WTC11 (cell line): Measurements from ENCODE around the gene GPER1.
"Not testable (repeated sequence)": the region's sequence is repeated elsewhere in the genome, so short reads cannot be mapped to it uniquely, and the experiment has no call there.

Experiments used
- ATF6 ChIP-seq: sonication (generic); formaldehyde crosslinking; IDR thresholded peaks from 2 replicates; pipeline ENCODE4 v1.8.1; 2023; ENCODE audit warnings: mild to moderate bottlenecking, missing genetic modification reagents
- CTCF ChIP-seq: fragments of 200-600 bp; IDR thresholded peaks from 2 replicates; pipeline ENCODE4 v1.8.0; 2022; ENCODE audit warnings: antibody characterized with exemption
- EMX1 ChIP-seq: fragments of 250-450 bp; sonication (Bioruptor Pico); IDR thresholded peaks from 2 replicates; pipeline ENCODE4 v1.8.0; 2021; ENCODE audit warnings: mild to moderate bottlenecking
- ETV6 ChIP-seq: sonication (generic); formaldehyde crosslinking; IDR thresholded peaks from 2 replicates; pipeline ENCODE4 v1.8.1; 2022; ENCODE audit warnings: mild to moderate bottlenecking, missing genetic modification reagents
- MAX ChIP-seq: sonication (generic); formaldehyde crosslinking; IDR thresholded peaks from 2 replicates; pipeline ENCODE4 v1.8.0; 2022; ENCODE audit warnings: mild to moderate bottlenecking, missing genetic modification reagents
- RORB ChIP-seq: fragments of 250-450 bp; sonication (Bioruptor Pico); IDR thresholded peaks from 2 replicates; pipeline ENCODE4 v1.9.0; 2021; ENCODE audit warnings: mild to moderate bottlenecking
- TEAD1 ChIP-seq: sonication (generic); formaldehyde crosslinking; IDR thresholded peaks from 2 replicates; pipeline ENCODE4 v1.8.0; 2022; ENCODE audit warnings: mild to moderate bottlenecking, missing genetic modification reagents
- ZNF121 ChIP-seq: sonication (generic); formaldehyde crosslinking; IDR thresholded peaks from 2 replicates; pipeline ENCODE4 v1.8.0; 2023; ENCODE audit warnings: missing genetic modification reagents
- TF ChIP-seq, protein P1 (sequence below): sonication (generic); formaldehyde crosslinking; IDR thresholded peaks from 2 replicates; pipeline ENCODE4 v1.8.1; 2022; ENCODE audit warnings: low read depth, missing genetic modification reagents, borderline replicate concordance
- TF ChIP-seq, protein P2 (sequence below): sonication (generic); formaldehyde crosslinking; IDR thresholded peaks from 2 replicates; pipeline ENCODE4 v1.8.0; 2022; ENCODE audit warnings: mild to moderate bottlenecking, missing genetic modification reagents
- TF ChIP-seq, protein P3 (sequence below): sonication (generic); formaldehyde crosslinking; IDR thresholded peaks from 2 replicates; pipeline ENCODE4 v1.8.1; 2022; ENCODE audit warnings: low read depth, mild to moderate bottlenecking, moderate library complexity, missing genetic modification reagents, borderline replicate concordance

- TF ChIP-seq TEAD1 (CRISPR knock-in tag); RORB; EMX1; MAX (CRISPR knock-in tag); CTCF; ZNF121 (CRISPR knock-in tag); ETV6; ATF6: not testable (repeated sequence)
- TF ChIP-seq, protein P1, sequence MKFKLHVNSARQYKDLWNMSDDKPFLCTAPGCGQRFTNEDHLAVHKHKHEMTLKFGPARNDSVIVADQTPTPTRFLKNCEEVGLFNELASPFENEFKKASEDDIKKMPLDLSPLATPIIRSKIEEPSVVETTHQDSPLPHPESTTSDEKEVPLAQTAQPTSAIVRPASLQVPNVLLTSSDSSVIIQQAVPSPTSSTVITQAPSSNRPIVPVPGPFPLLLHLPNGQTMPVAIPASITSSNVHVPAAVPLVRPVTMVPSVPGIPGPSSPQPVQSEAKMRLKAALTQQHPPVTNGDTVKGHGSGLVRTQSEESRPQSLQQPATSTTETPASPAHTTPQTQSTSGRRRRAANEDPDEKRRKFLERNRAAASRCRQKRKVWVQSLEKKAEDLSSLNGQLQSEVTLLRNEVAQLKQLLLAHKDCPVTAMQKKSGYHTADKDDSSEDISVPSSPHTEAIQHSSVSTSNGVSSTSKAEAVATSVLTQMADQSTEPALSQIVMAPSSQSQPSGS, result not testable (repeated sequence)
- TF ChIP-seq, protein P2, sequence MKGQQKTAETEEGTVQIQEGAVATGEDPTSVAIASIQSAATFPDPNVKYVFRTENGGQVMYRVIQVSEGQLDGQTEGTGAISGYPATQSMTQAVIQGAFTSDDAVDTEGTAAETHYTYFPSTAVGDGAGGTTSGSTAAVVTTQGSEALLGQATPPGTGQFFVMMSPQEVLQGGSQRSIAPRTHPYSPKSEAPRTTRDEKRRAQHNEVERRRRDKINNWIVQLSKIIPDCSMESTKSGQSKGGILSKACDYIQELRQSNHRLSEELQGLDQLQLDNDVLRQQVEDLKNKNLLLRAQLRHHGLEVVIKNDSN, result not testable (repeated sequence)
- TF ChIP-seq, protein P3, sequence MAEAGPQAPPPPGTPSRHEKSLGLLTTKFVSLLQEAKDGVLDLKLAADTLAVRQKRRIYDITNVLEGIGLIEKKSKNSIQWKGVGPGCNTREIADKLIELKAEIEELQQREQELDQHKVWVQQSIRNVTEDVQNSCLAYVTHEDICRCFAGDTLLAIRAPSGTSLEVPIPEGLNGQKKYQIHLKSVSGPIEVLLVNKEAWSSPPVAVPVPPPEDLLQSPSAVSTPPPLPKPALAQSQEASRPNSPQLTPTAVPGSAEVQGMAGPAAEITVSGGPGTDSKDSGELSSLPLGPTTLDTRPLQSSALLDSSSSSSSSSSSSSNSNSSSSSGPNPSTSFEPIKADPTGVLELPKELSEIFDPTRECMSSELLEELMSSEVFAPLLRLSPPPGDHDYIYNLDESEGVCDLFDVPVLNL (CRISPR knock-in tag), result not testable (repeated sequence)
These were observed 55.1 kb downstream of the GPER1 start for GRCh38 chr7:1143031-1143430.
